ENCODE results near the gene CNOT11. TPM values are rescaled to one million over a fixed set of nuclear protein-coding genes. Genes with fewer than 3 reads are reported as not detected.

The CNOT11 gene
- total RNA-seq, 1 donor from 2014 or later = 38.3 TPM

DNA sequence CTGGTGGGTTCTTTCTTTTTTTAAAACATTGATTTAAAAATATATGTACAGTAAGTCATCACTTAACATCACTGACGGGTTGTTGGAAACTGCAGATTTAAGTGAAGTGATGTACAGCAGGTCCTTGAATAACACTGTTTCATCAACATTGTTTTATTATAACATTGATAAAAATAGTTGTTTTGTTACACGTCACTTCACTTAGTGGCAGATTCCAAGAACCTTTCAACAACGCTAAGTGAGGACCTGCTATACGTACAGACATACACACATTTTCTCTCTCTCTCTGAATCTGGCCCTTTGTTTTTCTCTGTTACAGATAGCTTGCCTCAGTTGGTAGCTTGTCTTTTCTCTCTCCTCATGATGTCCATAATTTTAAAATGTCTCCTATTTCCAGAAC, 9.5 kb downstream of the CNOT11 start:
- Mint-ChIP-seq H3K27me3 (ENCODE audit: low read depth) (no peaks in the 10 kb centered on the region), H3K4me3 (no peak overlapping the region), H3K27ac (no peak overlapping the region), H3K36me3 (peaks cover 34% of the 10 kb centered on the region), H3K4me1 (no peaks in the 10 kb centered on the region), H3K9me3 (peaks cover 3% of the 10 kb centered on the region)
- TF ChIP-seq, protein P1, sequence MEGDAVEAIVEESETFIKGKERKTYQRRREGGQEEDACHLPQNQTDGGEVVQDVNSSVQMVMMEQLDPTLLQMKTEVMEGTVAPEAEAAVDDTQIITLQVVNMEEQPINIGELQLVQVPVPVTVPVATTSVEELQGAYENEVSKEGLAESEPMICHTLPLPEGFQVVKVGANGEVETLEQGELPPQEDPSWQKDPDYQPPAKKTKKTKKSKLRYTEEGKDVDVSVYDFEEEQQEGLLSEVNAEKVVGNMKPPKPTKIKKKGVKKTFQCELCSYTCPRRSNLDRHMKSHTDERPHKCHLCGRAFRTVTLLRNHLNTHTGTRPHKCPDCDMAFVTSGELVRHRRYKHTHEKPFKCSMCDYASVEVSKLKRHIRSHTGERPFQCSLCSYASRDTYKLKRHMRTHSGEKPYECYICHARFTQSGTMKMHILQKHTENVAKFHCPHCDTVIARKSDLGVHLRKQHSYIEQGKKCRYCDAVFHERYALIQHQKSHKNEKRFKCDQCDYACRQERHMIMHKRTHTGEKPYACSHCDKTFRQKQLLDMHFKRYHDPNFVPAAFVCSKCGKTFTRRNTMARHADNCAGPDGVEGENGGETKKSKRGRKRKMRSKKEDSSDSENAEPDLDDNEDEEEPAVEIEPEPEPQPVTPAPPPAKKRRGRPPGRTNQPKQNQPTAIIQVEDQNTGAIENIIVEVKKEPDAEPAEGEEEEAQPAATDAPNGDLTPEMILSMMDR (IDR thresholded peaks at IDR 0.05; ENCODE audit: unreplicated experiment) = no peak
- no peak for DNase-seq (ENCODE audit: low spot score in 2 of 2, unreplicated experiment in 2 of 2)

GRCh38 chr2:101263377-101263800, 10.7 kb downstream of the CNOT11 start:
- Mint-ChIP-seq H3K27ac (no peak overlapping the region), H3K4me1 (no peaks in the 10 kb centered on the region), H3K27me3 (ENCODE audit: low read depth) (no peaks in the 10 kb centered on the region), H3K9me3 (peaks cover 3% of the 10 kb centered on the region), H3K36me3 (peaks cover 31% of the 10 kb centered on the region), H3K4me3 (no peak overlapping the region)
- DNase-seq (ENCODE audit: low spot score in 2 of 2, unreplicated experiment in 2 of 2) = no peak
- TF ChIP-seq, protein P1 (IDR thresholded peaks at IDR 0.05; ENCODE audit: unreplicated experiment) = no peak

GRCh38 chr2:101264360-101264939, 11.8 kb downstream of the CNOT11 start:
- no peak overlapping the region for H3K4me3 Mint-ChIP-seq
- no peaks in the 10 kb centered on the region for H3K4me1 Mint-ChIP-seq
- DNase-seq (ENCODE audit: low spot score in 2 of 2, unreplicated experiment in 2 of 2) = no peak
- no peaks in the 10 kb centered on the region for H3K9me3 Mint-ChIP-seq
- TF ChIP-seq, protein P1 (IDR thresholded peaks at IDR 0.05; ENCODE audit: unreplicated experiment) = no peak
- peaks cover 22% of the 10 kb centered on the region for H3K36me3 Mint-ChIP-seq
- H3K27me3 Mint-ChIP-seq (ENCODE audit: low read depth) = no peaks in the 10 kb centered on the region
- no peak overlapping the region for H3K27ac Mint-ChIP-seq

DNA sequence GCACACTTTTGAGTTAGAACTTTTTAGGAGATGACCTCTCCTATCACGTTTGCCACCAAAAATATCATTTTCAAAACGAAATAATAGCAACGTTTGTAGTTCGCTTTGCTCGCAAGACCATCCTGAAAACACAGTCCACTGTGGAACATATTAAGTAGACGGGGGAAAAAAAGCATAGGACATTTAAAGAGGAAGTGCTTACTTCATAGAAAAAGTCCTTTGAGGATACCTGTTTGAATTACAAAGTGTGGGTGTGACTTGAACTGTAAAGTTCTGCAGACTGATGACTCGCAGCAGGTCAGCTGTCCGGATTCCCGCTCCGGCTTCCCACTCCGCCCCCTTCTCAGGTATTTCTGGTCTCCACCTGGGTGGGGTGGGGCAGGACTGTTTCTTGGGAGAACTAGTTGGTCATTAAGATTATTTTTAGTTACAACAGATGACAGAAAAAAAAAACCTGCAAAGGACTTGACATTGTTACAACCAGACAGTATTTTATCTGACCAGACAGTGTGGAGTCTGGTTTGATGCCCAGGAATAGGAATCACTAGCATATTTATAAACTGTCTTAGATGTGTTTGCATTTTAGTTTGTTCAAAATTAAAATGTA, 13.3 kb downstream of the CNOT11 start:
- TF ChIP-seq, protein P1 (IDR thresholded peaks at IDR 0.05; ENCODE audit: unreplicated experiment) = no peak
- Mint-ChIP-seq H3K4me1 (no peaks in the 10 kb centered on the region), H3K9me3 (no peaks in the 10 kb centered on the region), H3K27me3 (ENCODE audit: low read depth) (no peaks in the 10 kb centered on the region), H3K4me3 (no peak overlapping the region), H3K27ac (peak overlapping the region; percentile 61), H3K36me3 (peaks cover 28% of the 10 kb centered on the region)
- DNase-seq (ENCODE audit: low spot score in 2 of 2, unreplicated experiment in 2 of 2) = no peak

DNA sequence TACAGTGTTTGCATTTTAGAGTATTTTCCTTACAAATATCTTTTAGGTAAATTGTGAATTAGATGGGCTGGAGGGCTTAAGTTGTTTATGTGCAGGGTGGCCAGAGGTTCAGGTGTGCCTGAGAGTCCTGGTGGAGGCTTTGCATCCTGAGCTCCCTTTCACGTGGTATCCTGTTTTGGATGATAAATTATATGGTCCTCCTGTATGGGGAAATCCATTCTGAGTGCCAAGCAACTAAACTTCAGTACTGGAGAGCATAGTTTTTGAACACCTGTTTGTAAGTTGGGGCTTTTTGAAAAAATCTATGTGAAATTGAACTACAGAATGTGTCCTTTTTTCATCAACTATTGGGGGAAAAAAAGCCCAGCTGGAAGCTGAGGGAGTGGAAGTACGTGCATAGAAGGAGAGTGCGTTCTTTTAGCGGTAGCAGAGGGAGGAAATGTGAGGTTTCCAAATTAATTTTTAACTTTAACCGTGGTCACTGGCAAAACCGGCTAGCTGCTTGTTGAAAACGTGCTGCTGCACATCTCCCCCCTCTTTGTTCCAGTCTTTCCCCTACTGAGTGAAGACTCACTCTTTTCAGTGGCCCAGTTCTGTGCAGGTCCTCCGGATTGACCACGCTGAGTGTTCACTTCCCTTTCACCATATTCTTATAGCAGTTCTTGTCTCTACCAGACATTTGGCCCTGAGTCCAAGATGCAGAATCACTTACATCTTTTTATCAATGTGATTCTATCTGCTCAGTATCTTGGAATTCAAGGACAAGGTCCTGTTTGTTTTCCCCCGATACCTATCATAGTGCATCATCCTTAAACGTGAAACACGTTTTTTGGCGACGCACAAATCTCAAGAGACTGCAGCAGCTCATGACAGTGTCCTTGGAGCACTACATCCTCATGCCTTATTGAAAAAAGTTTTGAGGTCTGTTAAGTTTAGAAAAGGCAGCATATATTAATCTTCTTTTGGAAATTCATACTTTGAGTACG, 15.3 kb downstream of the CNOT11 start:
- Mint-ChIP-seq H3K36me3 (peaks cover 24% of the 10 kb centered on the region), H3K4me1 (no peaks in the 10 kb centered on the region), H3K27me3 (ENCODE audit: low read depth) (no peaks in the 10 kb centered on the region), H3K4me3 (no peak overlapping the region), H3K27ac (peak overlapping the region; percentile 65), H3K9me3 (no peaks in the 10 kb centered on the region)
- no peak for DNase-seq (ENCODE audit: low spot score in 2 of 2, unreplicated experiment in 2 of 2)
- TF ChIP-seq, protein P1 (IDR thresholded peaks at IDR 0.05; ENCODE audit: unreplicated experiment) = no peak
